ENCODE results near the gene DAPK1. TPM values are rescaled to one million over a fixed set of nuclear protein-coding genes. Genes with fewer than 3 reads are reported as not detected.

DAPK1 gene
- polyA plus RNA-seq, 2 of the 4 experiments (the other 2 are of a cell fraction), result 55.2 to 67.2 TPM

DNA sequence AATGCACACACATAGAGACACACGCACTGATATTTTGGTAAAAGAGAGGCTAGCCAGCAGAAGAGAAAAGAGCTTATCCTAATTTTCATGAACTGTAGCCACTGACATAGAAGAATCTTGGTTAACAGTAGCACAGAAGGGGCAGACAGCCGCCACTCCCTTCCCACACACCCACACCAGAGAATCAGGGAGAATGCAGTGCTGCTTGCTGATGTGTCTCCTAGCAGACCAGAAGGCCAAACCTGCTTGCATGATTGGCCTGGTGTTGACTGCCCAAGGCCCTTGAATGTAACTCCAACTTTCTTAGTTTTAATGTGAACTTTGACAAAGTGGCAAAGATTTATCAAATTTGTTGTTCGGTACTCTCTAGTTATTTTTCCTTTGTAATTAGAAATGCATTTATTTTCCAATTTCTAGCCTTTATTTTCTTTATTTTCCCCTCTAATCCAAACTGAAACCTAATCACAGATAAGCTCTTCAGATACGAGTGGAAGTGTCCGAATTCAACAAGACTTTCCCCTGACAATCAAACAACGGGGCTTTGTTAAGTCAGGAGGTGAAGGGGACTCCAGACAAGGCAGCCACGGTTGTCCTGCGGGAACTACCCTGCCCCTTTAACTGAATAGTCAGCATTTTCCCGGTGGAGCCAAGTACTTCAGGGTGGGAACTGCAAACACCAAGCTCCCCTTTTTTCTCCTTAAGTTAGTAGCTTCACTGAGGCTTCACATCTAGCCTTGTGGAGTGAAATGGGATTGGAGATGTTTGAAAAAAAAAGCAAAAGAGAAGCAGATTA is 146.3 kb downstream of the DAPK1 start:
- Histone ChIP-seq H3K27ac (no peak overlapping the region), H3K9me3 (no peaks in the 10 kb centered on the region), H3K4me3 (no peak overlapping the region), H3K4me1 (no peaks in the 10 kb centered on the region), H3K4me2 (no peak overlapping the region)
- WGBS (ENCODE audit: missing lambda C conversion rate), result 82% methylated on average over 9 of the region's 9 CpGs
- CTCF ChIA-PET, result interaction anchor here (0.6 to 1.7 kb wide), 4 partner anchors 16 to 103 kb away, joined by 3 to 5 read pairs (median 4); no protein-coding TSS in a partner anchor
- TF ChIP-seq, protein P1, sequence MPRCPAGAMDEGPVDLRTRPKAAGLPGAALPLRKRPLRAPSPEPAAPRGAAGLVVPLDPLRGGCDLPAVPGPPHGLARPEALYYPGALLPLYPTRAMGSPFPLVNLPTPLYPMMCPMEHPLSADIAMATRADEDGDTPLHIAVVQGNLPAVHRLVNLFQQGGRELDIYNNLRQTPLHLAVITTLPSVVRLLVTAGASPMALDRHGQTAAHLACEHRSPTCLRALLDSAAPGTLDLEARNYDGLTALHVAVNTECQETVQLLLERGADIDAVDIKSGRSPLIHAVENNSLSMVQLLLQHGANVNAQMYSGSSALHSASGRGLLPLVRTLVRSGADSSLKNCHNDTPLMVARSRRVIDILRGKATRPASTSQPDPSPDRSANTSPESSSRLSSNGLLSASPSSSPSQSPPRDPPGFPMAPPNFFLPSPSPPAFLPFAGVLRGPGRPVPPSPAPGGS (IDR thresholded peaks at IDR 0.05), result no peak
- TF ChIP-seq HOXB13 (CRISPR knock-in tag; IDR thresholded peaks at IDR 0.05; ENCODE audit: low read depth) (no peak), POLR2AphosphoS2 (conservative IDR thresholded peaks at IDR 0.05; ENCODE audit: low read length) (no peak), MAFK (IDR thresholded peaks at IDR 0.05; ENCODE audit: partially characterized antibody) (peak; percentile 65)
- no peak for ATAC-seq
- no peak for FAIRE-seq
- POLR2A ChIA-PET, result no interaction called here
- DNase-seq (ENCODE audit: low read depth in 1 of 2, low spot score in 1 of 2), result no peak

GRCh38 chr9:87644659-87645058 is 147.0 kb downstream of the DAPK1 start:
- ChIA-PET CTCF (interaction anchor here (1.5 kb wide), 1 partner anchor 15 kb away, joined by 4 read pairs; no protein-coding TSS in a partner anchor), POLR2A (no interaction called here)
- no peak overlapping the region for H3K4me2 ChIP-seq
- WGBS (ENCODE audit: missing lambda C conversion rate), result 93% methylated on average over 1 of the region's 1 CpG
- DNase-seq (ENCODE audit: low read depth in 1 of 2, low spot score in 1 of 2) (no peak), FAIRE-seq (no peak), ATAC-seq (no peak)
- H3K4me1 ChIP-seq, result no peaks in the 10 kb centered on the region
- no peak overlapping the region for H3K4me3 ChIP-seq
- H3K27ac ChIP-seq, result no peak overlapping the region
- no peaks in the 10 kb centered on the region for H3K9me3 ChIP-seq
- TF ChIP-seq, protein P2, sequence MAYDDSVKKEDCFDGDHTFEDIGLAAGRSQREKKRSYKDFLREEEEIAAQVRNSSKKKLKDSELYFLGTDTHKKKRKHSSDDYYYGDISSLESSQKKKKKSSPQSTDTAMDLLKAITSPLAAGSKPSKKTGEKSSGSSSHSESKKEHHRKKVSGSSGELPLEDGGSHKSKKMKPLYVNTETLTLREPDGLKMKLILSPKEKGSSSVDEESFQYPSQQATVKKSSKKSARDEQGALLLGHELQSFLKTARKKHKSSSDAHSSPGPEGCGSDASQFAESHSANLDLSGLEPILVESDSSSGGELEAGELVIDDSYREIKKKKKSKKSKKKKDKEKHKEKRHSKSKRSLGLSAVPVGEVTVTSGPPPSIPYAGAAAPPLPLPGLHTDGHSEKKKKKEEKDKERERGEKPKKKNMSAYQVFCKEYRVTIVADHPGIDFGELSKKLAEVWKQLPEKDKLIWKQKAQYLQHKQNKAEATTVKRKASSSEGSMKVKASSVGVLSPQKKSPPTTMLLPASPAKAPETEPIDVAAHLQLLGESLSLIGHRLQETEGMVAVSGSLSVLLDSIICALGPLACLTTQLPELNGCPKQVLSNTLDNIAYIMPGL (CRISPR knock-in tag; IDR thresholded peaks at IDR 0.05; ENCODE audit: borderline replicate concordance), result no peak
- TF ChIP-seq FOXS1 (CRISPR knock-in tag; IDR thresholded peaks at IDR 0.05) (no peak), FOSL2 (IDR thresholded peaks at IDR 0.05) (no peak), FOSL2 (CRISPR knock-in tag; IDR thresholded peaks at IDR 0.05) (peak; percentile 60), ZFP36 (IDR thresholded peaks at IDR 0.05; ENCODE audit: borderline replicate concordance, partially characterized antibody) (no peak)
- TF ChIP-seq, protein P3, sequence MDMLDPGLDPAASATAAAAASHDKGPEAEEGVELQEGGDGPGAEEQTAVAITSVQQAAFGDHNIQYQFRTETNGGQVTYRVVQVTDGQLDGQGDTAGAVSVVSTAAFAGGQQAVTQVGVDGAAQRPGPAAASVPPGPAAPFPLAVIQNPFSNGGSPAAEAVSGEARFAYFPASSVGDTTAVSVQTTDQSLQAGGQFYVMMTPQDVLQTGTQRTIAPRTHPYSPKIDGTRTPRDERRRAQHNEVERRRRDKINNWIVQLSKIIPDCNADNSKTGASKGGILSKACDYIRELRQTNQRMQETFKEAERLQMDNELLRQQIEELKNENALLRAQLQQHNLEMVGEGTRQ (IDR thresholded peaks at IDR 0.05), result no peak

DNA sequence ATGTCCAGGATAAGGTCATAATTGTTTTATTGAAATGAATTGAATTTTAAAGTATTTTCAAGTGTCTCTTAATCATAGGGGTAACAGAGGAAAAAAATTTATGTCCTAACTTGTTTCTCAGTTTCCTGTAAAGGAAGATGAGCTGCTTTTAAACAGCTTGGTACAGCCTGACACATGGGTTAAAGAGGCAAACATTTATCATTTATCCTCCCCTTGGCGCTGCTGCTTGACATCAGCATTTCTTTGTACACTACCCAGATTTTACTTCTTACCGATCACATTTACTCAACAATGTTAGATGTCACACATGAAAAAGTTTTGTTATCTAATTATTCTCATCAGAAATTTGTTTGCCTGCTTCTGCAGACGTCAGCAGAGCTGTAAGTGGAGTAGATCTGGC is 148.9 kb downstream of the DAPK1 start:
- H3K4me2 ChIP-seq, result no peak overlapping the region
- FAIRE-seq, result no peak
- CTCF ChIA-PET, result interaction anchor here (0.9 to 2.2 kb wide), 2 partner anchors 11 to 17 kb away, joined by 4 to 10 read pairs; no protein-coding TSS in a partner anchor
- no peak for DNase-seq (ENCODE audit: low read depth in 1 of 2, low spot score in 1 of 2)
- TF ChIP-seq BHLHE40 (IDR thresholded peaks at IDR 0.05; ENCODE audit: low read depth, low read length) (no peak), RNF2 (IDR thresholded peaks at IDR 0.05; ENCODE audit: borderline replicate concordance, low read depth) (no peak), MAFK (IDR thresholded peaks at IDR 0.05; ENCODE audit: partially characterized antibody) (no peak), EHF (CRISPR knock-in tag; IDR thresholded peaks at IDR 0.05) (no peak), ESRRA (IDR thresholded peaks at IDR 0.05; ENCODE audit: borderline replicate concordance, low read length) (no peak), HEYL (CRISPR knock-in tag; IDR thresholded peaks at IDR 0.05) (no peak), HOXB5 (CRISPR knock-in tag; IDR thresholded peaks at IDR 0.05) (no peak), FOSL2 (IDR thresholded peaks at IDR 0.05) (no peak), FOSL2 (CRISPR knock-in tag; IDR thresholded peaks at IDR 0.05) (no peak), JUNB (IDR thresholded peaks at IDR 0.05) (no peak), FOSB (CRISPR knock-in tag; IDR thresholded peaks at IDR 0.05) (no peak), ZNF302 (CRISPR knock-in tag; IDR thresholded peaks at IDR 0.05) (no peak), RFX5 (IDR thresholded peaks at IDR 0.05) (no peak), CHD2 (IDR thresholded peaks at IDR 0.05; ENCODE audit: low read length, partially characterized antibody) (no peak), CBX2 (IDR thresholded peaks at IDR 0.05; ENCODE audit: borderline replicate concordance, low read depth) (no peak), POLR2A (IDR thresholded peaks at IDR 0.05; ENCODE audit: low read length) (no peak), ZC3H11A (IDR thresholded peaks at IDR 0.05) (no peak)
- TF ChIP-seq, protein P3 (IDR thresholded peaks at IDR 0.05), result no peak
- TF ChIP-seq, protein P2 (CRISPR knock-in tag; IDR thresholded peaks at IDR 0.05; ENCODE audit: borderline replicate concordance), result no peak
- 86% methylated on average over 3 of the region's 3 CpGs for WGBS (ENCODE audit: missing lambda C conversion rate)
- no peaks in the 10 kb centered on the region for H3K9me3 ChIP-seq
- no peak overlapping the region for H3K27ac ChIP-seq
- H3K4me3 ChIP-seq, result no peak overlapping the region
- no peak for ATAC-seq
- POLR2A ChIA-PET, result no interaction called here
- no peaks in the 10 kb centered on the region for H3K4me1 ChIP-seq

All from A549 (cell line).